ENCODE measurements around the gene TSHZ2. TPM values are rescaled to one million over a fixed set of nuclear protein-coding genes. Genes with fewer than 3 reads are reported as not detected.

The TSHZ2 gene
- total and polyA plus RNA-seq, 2 donors (not counting 1 experiment from before 2014, with no cell fraction given): 1.00 to 5.7 TPM

DNA sequence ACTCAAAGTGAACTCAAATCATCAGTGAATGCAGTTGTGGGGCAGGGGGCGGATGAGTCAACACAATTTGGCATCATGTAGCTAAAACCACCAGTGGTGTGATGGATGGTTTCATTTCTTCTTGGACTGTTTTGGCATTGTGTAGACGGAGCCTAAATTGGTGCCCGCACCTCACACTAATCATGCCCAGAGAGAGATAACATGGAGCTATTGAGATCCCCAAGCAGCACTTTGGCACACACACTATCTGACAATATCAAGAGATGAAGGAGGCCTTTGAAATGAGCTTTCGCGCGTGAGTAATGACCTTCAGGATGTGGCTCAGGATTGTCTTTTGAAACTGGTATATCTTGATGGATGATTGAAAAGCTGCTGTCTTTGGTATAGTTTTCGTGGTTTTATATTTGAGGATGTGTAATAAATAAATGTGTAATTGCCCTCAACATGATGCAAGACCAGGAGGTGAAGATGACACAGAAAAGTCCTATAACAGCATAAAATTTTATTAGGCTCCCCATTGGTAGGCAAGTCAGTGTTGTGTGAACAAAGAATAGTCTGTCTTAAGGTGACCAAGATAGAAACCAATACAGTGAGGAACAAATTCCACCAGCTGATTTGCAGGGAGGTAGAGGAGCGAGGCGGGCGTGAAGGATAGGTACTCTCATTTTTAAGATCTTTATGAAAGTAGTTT lies 174.2 kb downstream of the TSHZ2 start:
- no peak overlapping the region for H3K4me2 ChIP-seq (replicated peaks; ENCODE audit: low read depth, low read length, poor library complexity, severe bottlenecking)
- TF ChIP-seq, protein P1, sequence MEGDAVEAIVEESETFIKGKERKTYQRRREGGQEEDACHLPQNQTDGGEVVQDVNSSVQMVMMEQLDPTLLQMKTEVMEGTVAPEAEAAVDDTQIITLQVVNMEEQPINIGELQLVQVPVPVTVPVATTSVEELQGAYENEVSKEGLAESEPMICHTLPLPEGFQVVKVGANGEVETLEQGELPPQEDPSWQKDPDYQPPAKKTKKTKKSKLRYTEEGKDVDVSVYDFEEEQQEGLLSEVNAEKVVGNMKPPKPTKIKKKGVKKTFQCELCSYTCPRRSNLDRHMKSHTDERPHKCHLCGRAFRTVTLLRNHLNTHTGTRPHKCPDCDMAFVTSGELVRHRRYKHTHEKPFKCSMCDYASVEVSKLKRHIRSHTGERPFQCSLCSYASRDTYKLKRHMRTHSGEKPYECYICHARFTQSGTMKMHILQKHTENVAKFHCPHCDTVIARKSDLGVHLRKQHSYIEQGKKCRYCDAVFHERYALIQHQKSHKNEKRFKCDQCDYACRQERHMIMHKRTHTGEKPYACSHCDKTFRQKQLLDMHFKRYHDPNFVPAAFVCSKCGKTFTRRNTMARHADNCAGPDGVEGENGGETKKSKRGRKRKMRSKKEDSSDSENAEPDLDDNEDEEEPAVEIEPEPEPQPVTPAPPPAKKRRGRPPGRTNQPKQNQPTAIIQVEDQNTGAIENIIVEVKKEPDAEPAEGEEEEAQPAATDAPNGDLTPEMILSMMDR (IDR thresholded peaks at IDR 0.05): no peak
- no peak for TF ChIP-seq EZH2 (IDR thresholded peaks at IDR 0.05; ENCODE audit: borderline replicate concordance, insufficient read depth, low read depth, low read length, poor library complexity, severe bottlenecking)
- H3K9ac ChIP-seq (ENCODE audit: low read length): no peak overlapping the region
- no peaks in the 10 kb centered on the region for H3K4me1 ChIP-seq (ENCODE audit: control insufficient read depth in 2 of 2, insufficient read depth in 2 of 2, low read length in 2 of 2)
- CTCF ChIA-PET: interaction anchor here (1.6 kb wide), 1 partner anchor 70 kb away, joined by 3 read pairs; no protein-coding TSS in a partner anchor
- no peaks in the 10 kb centered on the region for H3K79me2 ChIP-seq (ENCODE audit: control insufficient read depth, insufficient read depth, low read length)
- peaks cover 0 to 3% (median 0%) of the 10 kb centered on the region in 3 donors for H3K9me3 ChIP-seq (ENCODE audit: control extremely low read depth in 1 of 3, control insufficient read depth in 2 of 3, insufficient read depth in 1 of 3, low read length in 2 of 3)
- POLR2A ChIA-PET: no interaction called here
- H3K9me3 Mint-ChIP-seq (ENCODE audit: insufficient read depth): no peaks in the 10 kb centered on the region
- no peak for ATAC-seq (ENCODE audit: low read depth)
- H3K4me3 ChIP-seq (ENCODE audit: control extremely low read depth in 1 of 5, extremely low read depth in 1 of 5, insufficient read depth in 1 of 5, low read depth in 2 of 5, low read length in 4 of 5): no peak overlapping the region
- no peaks in the 10 kb centered on the region for H4K20me1 ChIP-seq (ENCODE audit: control insufficient read depth, insufficient read depth, low read length, poor library complexity, severe bottlenecking)
- peaks cover 10% of the 10 kb centered on the region for H3K27me3 Mint-ChIP-seq
- H3K27ac Mint-ChIP-seq: no peak overlapping the region
- WGBS (ENCODE audit: insufficient coverage): 67% methylated on average over 3 of the region's 10 CpGs
- no peak for DNase-seq
- intact Hi-C loops (cut with micrococcal nuclease): no loop called here
- peaks cover 13% of the 10 kb centered on the region for H3K4me1 Mint-ChIP-seq
- no peak overlapping the region for H2AFZ ChIP-seq (ENCODE audit: insufficient read depth, low read depth, low read length, poor library complexity, severe bottlenecking)
- H3K27me3 ChIP-seq (replicated peaks in 1 of 4; ENCODE audit: control extremely low read depth in 1 of 4, control insufficient read depth in 3 of 4, insufficient read depth in 4 of 4, low read length in 3 of 4): peaks cover 0 to 2% (median 0%) of the 10 kb centered on the region in 4 experiments
- H3K27ac ChIP-seq (ENCODE audit: low read length in 2 of 2): no peak overlapping the region
- no peaks in the 10 kb centered on the region for H3K36me3 ChIP-seq (replicated peaks in 1 of 2; ENCODE audit: control extremely low read depth in 1 of 2, control insufficient read depth in 1 of 2, extremely low read depth in 1 of 2, insufficient read depth in 2 of 2, low read length in 1 of 2)
- H3K4me3 Mint-ChIP-seq: no peak overlapping the region

DNA sequence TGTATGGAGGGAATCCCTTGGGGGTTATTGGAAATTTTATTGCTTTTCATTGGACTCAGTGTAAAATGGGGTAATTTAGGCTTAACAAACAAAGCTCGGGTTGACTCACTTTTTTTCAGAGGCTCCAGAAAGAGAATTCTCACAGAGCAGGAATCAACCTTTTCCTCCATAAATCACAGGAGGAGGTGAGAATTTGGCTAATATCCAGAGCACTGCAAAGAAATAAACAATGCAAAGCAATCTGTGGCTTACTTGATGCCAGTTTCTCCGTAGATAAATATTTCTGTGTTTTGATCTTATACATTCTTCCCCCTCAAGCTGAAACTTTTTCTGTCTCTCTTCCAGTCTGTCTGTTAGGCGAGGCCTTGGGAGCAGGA lies 176.6 kb downstream of the TSHZ2 start:
- CTCF ChIA-PET: no interaction called here
- Histone ChIP-seq H3K27ac (ENCODE audit: low read length in 2 of 2) (no peak overlapping the region), H3K4me2 (replicated peaks; ENCODE audit: low read depth, low read length, poor library complexity, severe bottlenecking) (no peak overlapping the region), H4K20me1 (ENCODE audit: control insufficient read depth, insufficient read depth, low read length, poor library complexity, severe bottlenecking) (no peaks in the 10 kb centered on the region), H3K4me3 (ENCODE audit: control extremely low read depth in 1 of 5, extremely low read depth in 1 of 5, insufficient read depth in 1 of 5, low read depth in 2 of 5, low read length in 4 of 5) (no peak overlapping the region), H3K79me2 (ENCODE audit: control insufficient read depth, insufficient read depth, low read length) (no peaks in the 10 kb centered on the region), H2AFZ (ENCODE audit: insufficient read depth, low read depth, low read length, poor library complexity, severe bottlenecking) (no peak overlapping the region), H3K27me3 (replicated peaks in 1 of 4; ENCODE audit: control extremely low read depth in 1 of 4, control insufficient read depth in 3 of 4, insufficient read depth in 4 of 4, low read length in 3 of 4) (no peaks in the 10 kb centered on the region), H3K36me3 (replicated peaks in 1 of 2; ENCODE audit: control extremely low read depth in 1 of 2, control insufficient read depth in 1 of 2, extremely low read depth in 1 of 2, insufficient read depth in 2 of 2, low read length in 1 of 2) (no peaks in the 10 kb centered on the region), H3K9me3 (ENCODE audit: control extremely low read depth in 1 of 3, control insufficient read depth in 2 of 3, insufficient read depth in 1 of 3, low read length in 2 of 3) (no peaks in the 10 kb centered on the region), H3K4me1 (ENCODE audit: control insufficient read depth in 2 of 2, insufficient read depth in 2 of 2, low read length in 2 of 2) (no peaks in the 10 kb centered on the region), H3K9ac (ENCODE audit: low read length) (no peak overlapping the region)
- no peak for TF ChIP-seq EZH2 (IDR thresholded peaks at IDR 0.05; ENCODE audit: borderline replicate concordance, insufficient read depth, low read depth, low read length, poor library complexity, severe bottlenecking)
- TF ChIP-seq, protein P1 (IDR thresholded peaks at IDR 0.05): no peak
- no peak for ATAC-seq (ENCODE audit: low read depth)
- peaks cover 16% of the 10 kb centered on the region for H3K27me3 Mint-ChIP-seq
- POLR2A ChIA-PET: no interaction called here
- H3K27ac Mint-ChIP-seq: no peak overlapping the region
- intact Hi-C loops (cut with micrococcal nuclease): no loop called here
- no peak for DNase-seq
- peaks cover 13% of the 10 kb centered on the region for H3K4me1 Mint-ChIP-seq
- WGBS (ENCODE audit: insufficient coverage): no CpG with 5 or more reads among the region's 3 CpGs
- no peaks in the 10 kb centered on the region for H3K9me3 Mint-ChIP-seq (ENCODE audit: insufficient read depth)
- H3K4me3 Mint-ChIP-seq: no peak overlapping the region
